GM21576 (cell line): Measurements from ENCODE around the gene ZXDB.
"Not testable (repeated sequence)": the region's sequence is repeated elsewhere in the genome, so short reads cannot be mapped to it uniquely, and the experiment has no call there.

Experiments
- ATAC-seq: cut with Tn5 transposase; IDR thresholded peaks from one replicate; pipeline ENCODE4 v1.9.1; 2021; ENCODE audit warnings: mild to moderate bottlenecking, moderate library complexity; ENCODE audit not compliant: unreplicated experiment

The ZXDB gene

DNA sequence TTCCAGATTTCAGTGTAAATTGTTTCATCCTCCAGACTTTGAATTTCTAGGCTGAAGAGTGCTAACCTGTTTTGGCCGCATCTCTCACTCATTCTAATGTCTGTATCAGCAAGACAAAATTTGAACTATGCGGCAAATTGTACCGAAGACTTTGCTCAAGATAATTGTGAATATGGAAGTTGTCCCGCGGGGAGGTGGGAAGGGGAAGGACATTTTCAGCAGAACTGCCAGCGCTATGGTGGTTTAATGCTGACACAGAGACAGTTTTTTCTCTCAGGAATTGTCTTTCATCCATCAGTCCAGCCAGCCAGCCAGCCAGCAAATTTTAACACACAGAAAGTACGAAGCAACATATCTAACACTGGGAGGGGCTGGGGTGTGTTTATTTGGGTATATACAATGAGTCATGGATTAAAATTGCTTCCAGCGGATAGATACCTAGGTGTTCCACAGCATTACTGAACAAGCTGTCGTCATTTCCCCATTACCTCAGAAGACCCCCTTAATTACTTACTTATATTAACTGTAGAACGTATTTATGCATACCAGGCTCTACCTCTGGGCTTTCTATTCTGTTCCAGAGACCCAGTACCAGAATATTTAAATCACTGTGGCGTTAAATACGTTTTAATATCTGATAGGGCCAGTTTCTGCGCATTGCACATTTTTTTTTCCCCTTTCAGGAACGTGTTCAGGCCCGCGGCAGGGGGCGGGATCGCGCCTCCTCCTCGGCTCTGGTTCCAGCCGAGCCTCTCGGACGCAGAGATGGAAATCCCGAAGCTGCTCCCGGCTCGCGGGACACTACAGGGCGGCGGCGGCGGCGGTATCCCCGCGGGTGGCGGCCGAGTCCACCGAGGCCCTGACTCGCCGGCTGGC, at the start of gene ZXDB:
Gene ZXDB, plus strand, starts transcription at position 728 of the 876 bp plus-strand sequence. Its CDS starts 38 bp downstream, at position 766.
- peak; percentile 38 for ATAC-seq

DNA sequence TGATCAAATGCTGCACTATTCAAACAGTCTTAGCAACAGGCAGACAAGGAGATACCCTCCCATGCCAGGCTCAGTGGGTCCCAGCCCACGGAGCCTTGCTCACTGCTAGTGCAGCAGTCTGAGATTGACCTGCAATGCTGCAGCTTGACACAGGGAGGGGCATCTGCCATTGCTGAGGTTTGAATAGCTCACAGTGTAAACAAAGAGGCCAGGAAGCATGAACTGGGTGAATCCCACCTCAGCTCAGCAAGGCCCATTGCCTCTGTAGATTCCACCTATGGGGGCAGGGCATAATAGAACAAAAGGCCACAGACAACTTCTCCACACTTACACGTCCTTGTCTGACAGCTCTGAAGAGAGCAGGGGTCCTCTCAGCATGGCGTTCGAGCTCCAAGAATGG, 26.6 kb upstream of the ZXDB start:
- no peak for ATAC-seq

DNA sequence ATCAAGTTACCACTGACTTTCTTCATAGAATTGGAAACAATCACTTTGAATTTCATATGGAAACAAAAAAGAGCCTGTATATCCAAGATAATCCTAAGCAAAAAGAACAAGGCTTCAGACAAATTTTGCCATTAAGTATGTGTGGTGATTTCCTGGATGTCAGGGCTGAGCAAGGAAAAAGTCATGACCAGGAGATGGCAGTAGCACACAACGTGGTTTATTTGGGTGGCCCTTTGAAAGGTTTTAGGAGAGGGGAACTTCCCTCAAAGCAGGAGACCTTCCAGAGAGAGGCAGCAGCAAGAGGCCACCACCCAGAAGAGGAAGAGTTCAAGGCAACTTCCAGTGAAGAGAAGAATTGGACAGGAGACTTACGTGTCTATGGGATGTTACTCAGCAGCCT, 18.1 kb upstream of the ZXDB start:
- no peak for ATAC-seq

DNA sequence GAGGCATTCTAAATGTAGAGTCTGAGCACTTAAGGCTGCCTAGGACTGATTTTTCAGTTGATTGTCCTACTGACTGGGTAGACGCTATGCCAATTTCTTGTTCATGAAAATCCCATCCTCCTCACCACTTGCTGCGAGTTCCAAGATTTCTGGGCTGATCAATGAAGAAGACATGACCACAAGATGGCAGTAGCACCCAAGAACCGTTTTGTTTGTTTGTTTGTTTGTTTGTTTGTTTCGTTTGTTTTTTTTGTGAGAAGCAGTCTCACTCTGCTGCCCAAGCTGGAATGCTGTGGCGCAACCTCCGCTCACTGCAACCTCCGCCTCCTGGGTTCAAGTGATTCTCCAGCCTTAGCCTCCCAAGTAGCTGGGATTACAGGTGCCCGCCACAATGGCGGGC, 8.9 kb upstream of the ZXDB start:
- ATAC-seq: not testable (repeated sequence)

DNA sequence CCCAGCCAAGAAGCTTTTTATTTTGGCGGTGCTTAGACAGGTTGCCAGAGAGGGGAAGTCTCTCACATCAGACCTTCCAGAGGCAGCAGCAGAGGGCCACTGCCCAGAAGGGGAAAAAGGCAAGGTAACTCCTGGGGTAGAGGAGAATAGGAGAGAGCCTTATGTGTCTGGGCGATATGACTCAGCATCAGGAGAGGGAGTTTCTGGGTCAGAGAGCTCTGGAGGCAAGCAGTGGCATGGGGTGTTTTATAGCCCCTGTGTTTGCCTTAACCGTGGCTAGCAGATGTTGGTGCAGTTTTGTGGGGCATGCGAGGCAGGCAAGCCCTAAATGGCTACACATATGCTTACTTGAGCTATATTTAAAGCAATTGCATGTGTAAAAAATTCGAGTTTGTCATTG, 8.3 kb upstream of the ZXDB start:
- no peak for ATAC-seq

DNA sequence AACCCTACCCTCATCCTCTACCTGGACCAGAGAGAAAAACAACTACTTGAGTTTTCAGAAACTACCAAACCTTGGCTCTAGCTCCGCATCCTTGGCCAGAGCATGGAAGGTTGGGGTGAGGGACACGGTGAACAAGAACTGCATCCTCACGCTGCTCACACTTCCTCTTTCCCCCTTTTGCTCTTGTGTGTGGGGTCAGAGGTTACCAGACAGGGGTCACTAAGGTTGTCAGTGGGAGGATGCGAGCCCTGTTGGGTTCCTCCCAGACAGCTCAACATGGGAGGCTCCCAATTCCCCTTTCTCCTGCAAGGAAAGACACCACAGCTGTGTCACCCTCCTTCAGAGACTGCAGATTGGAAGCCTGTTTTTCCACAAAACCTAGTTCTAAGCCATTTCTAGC, 5.5 kb upstream of the ZXDB start:
- ATAC-seq: no peak

DNA sequence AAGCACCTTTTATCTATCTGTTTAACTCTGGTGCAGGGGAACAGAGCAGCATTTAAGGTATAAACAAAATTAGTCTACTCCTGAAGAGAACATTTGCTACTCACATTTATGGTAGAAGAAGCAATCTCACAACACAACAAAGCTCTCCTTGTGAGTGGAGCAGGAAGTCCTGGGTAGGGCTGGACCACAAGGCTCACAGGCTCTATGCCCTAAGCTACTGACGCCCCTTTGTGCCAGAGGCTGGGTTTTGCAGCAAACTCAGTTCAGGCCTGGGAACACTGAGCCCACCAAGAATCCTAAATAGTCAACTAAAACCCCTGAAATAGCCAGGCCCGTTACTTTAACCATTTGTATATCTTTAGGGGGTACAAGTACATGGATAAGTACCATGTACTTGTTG, 4.7 kb upstream of the ZXDB start:
- no peak for ATAC-seq

DNA sequence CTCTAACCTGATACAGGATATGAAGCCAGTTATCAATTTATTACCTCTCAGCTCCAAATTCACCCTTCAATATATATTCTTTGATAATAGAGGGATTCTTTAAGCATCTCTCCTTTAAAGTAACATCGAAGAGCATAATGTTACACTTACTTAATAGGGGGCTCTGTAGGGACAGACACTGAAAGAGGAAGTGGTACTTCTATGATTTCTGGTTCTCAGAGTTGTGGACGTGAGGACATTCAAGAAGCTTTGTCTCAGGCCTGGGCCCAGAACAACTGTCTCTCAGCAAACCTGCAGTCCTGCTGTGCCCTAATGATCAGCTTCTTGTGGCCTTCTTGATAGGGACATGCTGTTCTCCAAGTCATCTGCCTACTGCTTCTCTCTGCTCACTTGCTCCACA, 4.2 kb upstream of the ZXDB start:
- no peak for ATAC-seq

DNA sequence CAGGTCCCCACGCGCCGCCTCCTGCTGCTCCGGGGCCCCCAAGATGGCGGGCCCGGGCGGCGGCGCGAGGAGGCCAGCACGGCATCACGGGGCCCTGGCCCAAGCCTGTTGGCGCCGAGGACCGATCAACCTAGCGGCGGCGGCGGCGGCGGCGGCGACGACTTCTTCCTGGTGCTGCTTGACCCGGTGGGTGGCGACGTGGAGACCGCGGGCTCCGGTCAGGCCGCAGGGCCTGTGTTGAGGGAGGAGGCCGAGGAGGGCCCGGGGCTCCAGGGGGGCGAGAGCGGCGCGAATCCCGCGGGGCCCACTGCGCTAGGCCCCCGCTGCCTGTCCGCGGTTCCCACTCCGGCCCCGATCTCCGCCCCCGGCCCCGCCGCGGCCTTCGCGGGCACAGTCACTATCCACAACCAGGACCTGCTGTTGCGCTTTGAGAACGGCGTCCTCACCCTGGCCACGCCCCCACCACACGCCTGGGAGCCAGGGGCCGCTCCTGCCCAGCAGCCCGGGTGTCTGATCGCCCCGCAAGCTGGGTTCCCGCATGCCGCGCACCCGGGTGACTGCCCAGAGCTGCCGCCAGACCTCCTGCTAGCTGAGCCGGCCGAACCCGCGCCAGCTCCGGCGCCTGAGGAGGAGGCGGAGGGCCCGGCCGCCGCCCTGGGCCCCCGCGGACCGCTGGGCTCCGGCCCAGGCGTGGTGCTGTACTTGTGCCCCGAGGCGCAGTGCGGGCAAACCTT, 516 bp downstream of the ZXDB start:
- peak; percentile 74 for ATAC-seq

DNA sequence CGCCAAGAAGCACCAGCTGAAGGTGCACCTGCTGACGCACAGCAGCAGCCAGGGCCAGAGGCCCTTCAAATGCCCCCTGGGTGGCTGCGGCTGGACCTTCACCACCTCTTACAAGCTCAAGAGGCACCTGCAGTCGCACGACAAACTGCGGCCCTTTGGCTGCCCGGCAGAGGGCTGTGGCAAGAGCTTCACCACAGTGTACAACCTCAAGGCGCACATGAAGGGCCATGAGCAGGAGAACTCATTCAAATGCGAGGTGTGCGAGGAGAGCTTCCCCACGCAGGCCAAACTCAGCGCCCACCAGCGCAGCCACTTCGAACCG, 1.0 kb downstream of the ZXDB start:
- ATAC-seq: peak; percentile 59

DNA sequence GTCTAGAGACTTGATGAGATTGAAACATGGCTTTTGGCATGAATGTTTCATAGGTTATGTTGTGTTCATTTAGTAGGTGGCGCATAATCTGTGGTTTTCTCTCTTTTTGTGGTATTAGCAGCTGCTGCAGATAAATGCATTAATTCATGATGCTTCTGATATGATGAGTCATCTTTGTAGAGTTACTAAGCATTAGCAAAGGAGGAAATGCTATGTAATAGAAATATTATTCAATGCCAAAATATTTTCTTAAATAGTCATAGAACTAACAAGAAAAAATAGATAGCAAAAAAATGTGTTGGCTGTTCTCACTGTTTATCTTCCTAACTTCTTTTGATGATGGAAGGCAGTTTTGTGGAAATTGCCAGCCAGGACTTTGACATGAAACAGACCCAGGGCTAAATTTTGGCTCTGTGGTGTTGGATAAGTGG, 3.6 kb downstream of the ZXDB start:
- no peak for ATAC-seq

DNA sequence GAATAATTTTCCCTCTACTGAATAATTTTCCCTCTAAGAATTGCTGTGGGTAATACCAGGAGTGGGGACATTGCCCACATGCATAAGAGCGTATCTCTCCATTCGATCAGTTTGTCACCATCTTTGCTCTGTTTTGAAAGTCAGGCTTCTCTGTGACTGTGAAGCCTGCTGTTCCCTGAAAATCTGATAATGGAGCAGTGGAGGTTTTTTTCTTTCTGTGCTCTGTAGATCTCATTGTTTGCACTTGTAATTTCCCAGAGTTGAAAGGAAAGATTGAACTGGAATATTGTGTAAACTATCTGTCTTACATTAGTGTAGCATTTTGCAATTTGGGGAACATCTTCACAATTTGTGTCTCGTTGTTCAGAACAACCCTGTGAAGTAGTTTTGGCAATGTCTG, 4.3 kb downstream of the ZXDB start:
- no peak for ATAC-seq

DNA sequence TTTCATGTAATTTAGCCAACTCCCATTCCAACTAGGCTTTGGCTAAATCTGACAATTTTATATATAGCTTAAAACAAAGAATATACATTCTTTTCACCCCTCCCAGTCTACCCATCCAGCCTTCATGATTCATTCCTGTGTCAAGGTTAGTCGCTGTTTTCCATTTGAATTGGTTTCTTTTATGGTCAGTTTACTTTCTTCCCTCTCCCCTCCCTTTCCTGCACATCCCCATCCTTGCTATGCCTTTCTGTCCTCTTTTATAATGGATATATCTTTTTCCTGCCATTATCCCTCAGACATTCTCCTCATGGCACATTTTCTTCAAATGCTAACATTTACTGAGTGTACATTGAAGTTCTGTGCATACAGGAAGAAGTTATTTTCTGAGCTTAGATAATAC, 4.7 kb downstream of the ZXDB start:
- ATAC-seq: no peak

DNA sequence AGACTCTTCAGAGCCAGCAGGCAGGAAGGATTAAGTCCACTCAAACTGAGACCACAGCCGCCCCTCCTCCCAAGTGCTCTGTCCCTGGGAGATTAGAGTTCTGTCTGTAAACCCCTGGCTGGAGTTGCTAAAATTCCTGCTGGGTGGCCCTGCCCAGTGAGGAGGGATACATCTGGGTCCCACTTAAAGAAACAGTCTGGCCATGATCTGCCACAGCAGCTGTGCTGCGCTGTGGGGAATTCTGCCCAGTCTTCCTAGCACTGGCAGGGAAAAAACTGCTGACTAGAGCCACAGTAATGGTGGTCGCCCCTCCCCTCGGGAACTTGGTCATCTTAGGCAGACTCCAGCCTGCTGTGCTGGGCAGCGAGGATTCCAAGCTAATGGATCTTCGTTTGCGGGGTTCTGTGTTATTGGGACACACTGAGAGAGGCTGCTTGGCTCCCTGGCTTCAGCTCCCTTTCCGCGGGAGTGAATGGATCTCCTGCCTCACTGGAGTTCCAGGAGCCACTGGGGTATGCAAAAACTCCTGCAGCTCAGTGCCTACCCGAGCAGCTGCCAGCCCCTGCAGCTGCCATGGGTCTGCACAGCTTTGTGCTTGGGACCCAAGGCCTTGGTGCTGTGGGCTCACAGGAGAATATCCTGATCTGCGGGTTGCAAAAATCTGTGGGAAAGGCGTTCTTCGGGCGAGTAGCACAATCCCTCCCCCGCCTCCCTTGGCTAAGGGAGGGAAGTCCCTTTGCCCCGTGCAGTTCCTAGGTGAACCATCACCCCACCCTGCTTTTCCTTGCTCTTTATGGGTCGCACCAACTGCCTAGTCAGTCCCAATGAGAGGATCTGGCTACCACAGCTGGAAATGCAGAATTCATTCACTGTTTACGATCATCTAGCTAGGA, 15.7 kb downstream of the ZXDB start:
- no peak for ATAC-seq

DNA sequence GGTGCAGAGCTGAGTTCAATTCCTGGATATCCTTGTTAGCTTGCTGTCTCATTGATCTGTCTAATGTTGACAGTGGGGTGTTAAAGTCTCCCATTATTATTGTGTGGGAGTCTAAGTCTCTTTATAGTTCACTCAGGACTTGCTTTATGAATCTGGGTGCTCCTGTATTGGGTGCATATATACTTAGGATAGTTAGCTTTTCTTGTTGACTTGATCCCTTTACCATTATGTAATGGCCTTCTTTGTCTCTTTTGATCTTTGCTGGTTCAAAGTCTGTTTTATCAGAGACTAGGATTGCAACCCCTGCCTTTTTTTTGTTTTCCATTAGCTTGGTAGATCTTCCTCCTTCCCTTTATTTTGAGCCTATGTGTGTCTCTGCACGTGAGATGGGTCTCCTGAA, 21.5 kb downstream of the ZXDB start:
- ATAC-seq: not testable (repeated sequence)

DNA sequence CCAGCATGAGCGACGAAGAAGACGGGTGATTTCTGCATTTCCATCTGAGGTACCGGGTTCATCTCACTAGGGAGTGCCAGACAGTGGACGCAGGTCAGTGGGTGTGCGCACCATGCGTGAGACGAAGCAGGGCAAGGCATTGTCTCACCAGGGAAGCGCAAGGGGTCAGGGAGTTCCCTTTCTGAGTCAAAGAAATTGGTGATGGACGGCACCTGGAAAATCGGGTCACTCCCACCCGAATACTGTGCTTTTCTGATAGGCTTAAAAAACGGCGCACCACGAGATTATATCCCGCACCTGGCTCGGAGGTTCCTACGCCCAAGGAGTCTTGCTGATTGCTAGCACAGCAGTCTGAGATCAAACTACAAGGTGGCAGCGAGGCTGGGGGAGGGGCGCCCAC, 37.6 kb downstream of the ZXDB start:
- ATAC-seq: not testable (repeated sequence)

DNA sequence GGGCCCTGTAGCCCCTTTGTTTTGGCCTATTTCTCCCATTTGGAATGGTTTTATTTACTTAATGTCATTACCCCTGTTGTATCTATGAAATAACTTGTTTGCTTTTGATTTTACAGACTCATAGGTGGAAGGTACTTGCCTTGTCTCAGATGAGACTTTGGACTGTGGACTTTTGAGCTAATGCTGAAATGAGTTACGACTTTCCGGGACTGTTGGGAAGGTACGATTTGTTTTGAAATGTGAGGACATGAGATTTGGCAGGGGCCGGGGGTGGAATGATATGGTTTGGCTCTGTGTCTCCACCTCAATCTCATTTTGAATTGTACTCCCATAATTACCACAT, 48.8 kb downstream of the ZXDB start:
- ATAC-seq: no peak

DNA sequence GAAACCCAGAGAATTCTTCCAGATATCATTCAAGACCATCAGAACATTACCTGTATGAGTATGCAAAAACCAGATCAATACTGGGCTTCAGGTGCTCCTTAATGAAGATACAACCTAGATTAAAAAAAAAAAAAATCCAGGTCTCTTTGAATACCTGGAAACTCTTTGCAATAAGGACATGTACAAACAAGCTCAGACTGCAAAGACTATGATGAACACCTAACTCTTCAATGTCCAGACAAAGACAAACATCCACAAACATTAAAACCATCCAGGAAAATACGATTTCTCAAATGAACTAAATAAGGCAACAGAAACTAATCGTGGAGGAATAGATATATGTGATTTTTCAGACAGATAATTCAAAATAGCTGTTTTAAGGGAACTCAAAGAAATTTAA, 49.5 kb downstream of the ZXDB start:
- ATAC-seq: no peak

DNA sequence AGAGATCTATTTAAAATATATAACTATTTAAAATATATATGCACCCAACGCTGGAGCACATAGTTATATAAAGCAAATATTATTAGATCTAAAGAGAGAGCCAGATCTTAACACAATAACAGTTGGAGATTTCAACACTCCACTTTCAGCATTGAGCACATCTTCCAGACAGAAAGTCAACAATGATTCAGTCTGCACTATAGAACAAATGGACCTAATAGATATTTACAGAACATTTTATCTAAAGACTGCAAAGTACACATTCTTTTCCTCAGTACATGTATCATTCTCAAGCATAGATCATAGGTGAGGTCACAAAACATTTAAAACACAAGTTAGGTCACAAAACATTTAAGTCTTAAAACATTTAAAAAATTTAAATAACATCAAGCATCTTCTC, 51.9 kb downstream of the ZXDB start:
- ATAC-seq: no peak

DNA sequence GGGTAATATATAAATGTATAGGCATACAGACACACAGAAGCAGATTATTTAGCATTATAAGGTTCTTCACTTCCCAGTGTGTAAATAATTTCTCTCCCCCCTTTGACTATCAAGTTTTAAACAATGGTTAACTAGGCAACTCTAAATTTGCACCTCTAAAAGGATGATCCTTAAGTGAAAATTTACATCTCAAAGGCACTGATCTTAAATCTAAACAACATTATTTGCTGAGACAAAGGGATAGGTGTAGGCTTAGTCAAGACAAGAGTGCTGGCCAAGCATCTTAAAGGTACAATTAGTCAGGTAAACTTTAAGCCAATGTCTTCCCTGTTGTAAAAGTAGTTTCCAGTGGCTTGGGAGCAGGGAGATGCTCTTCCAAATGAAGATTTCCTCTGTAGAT, 55.2 kb downstream of the ZXDB start:
- no peak for ATAC-seq
